NT2/D1 (cell line): ENCODE results near the gene S100A14.

Experiments
- SUZ12 ChIP-seq: IDR thresholded peaks from 2 replicates; pipeline ENCODE4 v1.6.1; 2011; ENCODE audit not compliant: insufficient read length, insufficient read depth; ENCODE audit errors: extremely low read depth
- YY1 ChIP-seq: IDR thresholded peaks from 2 replicates; pipeline ENCODE4 v1.6.1; 2011; ENCODE audit not compliant: insufficient read length, insufficient read depth
- ZNF274 ChIP-seq: IDR thresholded peaks from 2 replicates; pipeline ENCODE4 v1.6.1; 2011; ENCODE audit warnings: mild to moderate bottlenecking, low read depth, low read length

GRCh38 chr1:153661111-153661708, 45.1 kb upstream of the S100A14 start:
- TF ChIP-seq ZNF274 (no peak), YY1 (no peak), SUZ12 (no peak)
